Small intestine (tissue), 7 donors: Measurements from ENCODE around the gene GREB1. TPM values are rescaled to one million over a fixed set of nuclear protein-coding genes. Genes with fewer than 3 reads are reported as not detected.

Experiments
- DNase-seq, 2 donors: peaks; one replicate each; pipeline versions ENCODE4 v3.0.0 to v3.0.0-alpha.2; 2013
- FAIRE-seq: peaks from 2 replicates; lab custom pipeline; 2012; peaks lifted over from hg19 to GRCh38; lab: Jason Lieb, UNC
- H3K27ac ChIP-seq, 3 donors: one replicate each; pipeline ENCODE4 v1.5.1; 2013; ENCODE audit warnings: low read length in 2 of 3, mild to moderate bottlenecking in 2 of 3, control low read depth in 1 of 3, inconsistent platforms in 1 of 3, low read depth in 1 of 3, moderate library complexity in 1 of 3
- H3K27me3 ChIP-seq, 3 donors: one replicate each; pipeline ENCODE4 v1.6.1; 2013; ENCODE audit warnings: low read length in 3 of 3, inconsistent platforms in 1 of 3; ENCODE audit not compliant: control insufficient read depth in 3 of 3, insufficient read depth in 3 of 3
- H3K36me3 ChIP-seq, 3 donors: one replicate each; pipeline ENCODE4 v1.6.1; 2013; ENCODE audit warnings: low read length in 3 of 3, inconsistent platforms in 1 of 3, low read depth in 1 of 3, mild to moderate bottlenecking in 1 of 3, moderate library complexity in 1 of 3; ENCODE audit not compliant: control insufficient read depth in 3 of 3, insufficient read depth in 2 of 3
- H3K4me1 ChIP-seq, 3 donors: one replicate each; pipeline ENCODE4 v1.6.1; 2013; ENCODE audit warnings: low read length in 2 of 3, inconsistent platforms in 1 of 3, low read depth in 1 of 3, mild to moderate bottlenecking in 1 of 3, moderate library complexity in 1 of 3; ENCODE audit not compliant: control insufficient read depth in 3 of 3, insufficient read depth in 2 of 3
- H3K4me3 ChIP-seq, 3 donors: one replicate each; pipeline ENCODE4 v1.5.1; 2013; ENCODE audit warnings: low read length in 3 of 3, control low read depth in 1 of 3, inconsistent platforms in 1 of 3, low read depth in 1 of 3, mild to moderate bottlenecking in 1 of 3, moderate library complexity in 1 of 3
- H3K9me3 ChIP-seq, 2 donors: one replicate each; pipeline ENCODE4 v1.6.1; 2013; ENCODE audit warnings: low read depth in 1 of 2, low read length in 1 of 2; ENCODE audit not compliant: control insufficient read depth in 2 of 2, insufficient read depth in 1 of 2
- WGBS, 3 donors: extraction: QIAGEN DNeasy Blood & Tissue Kit; methylation state at CpG; one replicate each; pipeline ENCODE4 v1.1.7; 2013; 5-methylcytosine and 5-hydroxymethylcytosine counted together
- polyA plus RNA-seq, 4 donors: library from polyadenylated mRNA; stranded (reverse) in 3 of 4; unstranded in 1 of 4; fragments of 200-250 nt in 3 of 4; fragments of 120-200 nt in 1 of 4; gene quantifications; one replicate each; pipeline versions ENCODE4 v1.2.1 to v1.2.3, GENCODE V29; 2013
- donor health status: healthy with polysubstance abuse.
- donor health status: control.
- donor health status: control.
- donor health status: Bipolar disorder and iron deficiency.
- donor health status: healthy.

The GREB1 gene
- polyA plus RNA-seq, 4 donors = 0.76 to 1.8 (median 1.4) TPM; not detected in 1

GRCh38 chr2:11636593-11637295 lies 102.9 kb downstream of the GREB1 start:
- DNase-seq (no peak), FAIRE-seq (no peak)
- H3K27me3 ChIP-seq = no peaks in the 10 kb centered on the region
- WGBS, 3 donors = 68 to 75% (median 75%) methylated on average over 11 of the region's 11 CpGs
- no peak overlapping the region for H3K27ac ChIP-seq
- no peaks in the 10 kb centered on the region for H3K4me1 ChIP-seq
- no peak overlapping the region for H3K4me3 ChIP-seq
- H3K9me3 ChIP-seq = no peaks in the 10 kb centered on the region
- peaks cover 0 to 10% (median 0%) of the 10 kb centered on the region in 3 donors for H3K36me3 ChIP-seq

GRCh38 chr2:11637546-11637945 lies 103.7 kb downstream of the GREB1 start:
- Histone ChIP-seq H3K36me3 (peaks cover 0 to 10% (median 0%) of the 10 kb centered on the region in 3 donors), H3K9me3 (no peaks in the 10 kb centered on the region), H3K27ac (no peak overlapping the region), H3K27me3 (no peaks in the 10 kb centered on the region), H3K4me3 (no peak overlapping the region), H3K4me1 (no peaks in the 10 kb centered on the region)
- DNase-seq (no peak), FAIRE-seq (no peak)
- 82 to 92% (median 88%) methylated on average over 15 of the region's 15 CpGs for WGBS, 3 donors

- no peaks in the 10 kb centered on the region for H3K4me1 ChIP-seq
- 68 to 75% (median 71%) methylated on average over 4 to 5 of the region's 5 CpGs for WGBS, 3 donors
- peaks cover 0 to 10% (median 0%) of the 10 kb centered on the region in 3 donors for H3K36me3 ChIP-seq
- H3K9me3 ChIP-seq = no peaks in the 10 kb centered on the region
- FAIRE-seq (no peak), DNase-seq (no peak)
- no peak overlapping the region for H3K27ac ChIP-seq
- no peak overlapping the region for H3K4me3 ChIP-seq
- H3K27me3 ChIP-seq = no peaks in the 10 kb centered on the region
Measured at GRCh38 chr2:11639503-11639902, 105.7 kb downstream of the GREB1 start.

DNA sequence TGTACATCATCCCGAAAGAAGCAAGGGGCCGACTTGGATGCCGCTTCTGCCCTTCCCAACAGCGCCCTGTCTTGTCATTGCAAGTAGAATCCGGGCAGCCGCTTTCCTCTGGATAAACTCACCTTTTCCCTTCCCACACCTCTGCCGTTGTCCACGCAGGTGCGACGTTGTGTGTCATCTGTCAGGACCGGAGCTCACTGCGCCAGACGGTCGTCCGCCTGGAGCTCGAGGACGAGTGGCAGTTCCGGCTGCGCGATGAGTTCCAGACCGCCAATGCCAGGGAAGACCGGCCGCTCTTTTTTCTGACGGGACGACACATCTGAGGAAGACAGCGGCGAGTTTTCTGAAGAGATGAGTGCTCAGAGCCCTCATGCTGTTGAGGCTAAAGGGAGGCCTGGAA lies 106.3 kb downstream of the GREB1 start:
- Histone ChIP-seq H3K9me3 (no peaks in the 10 kb centered on the region), H3K4me1 (no peaks in the 10 kb centered on the region), H3K4me3 (no peak overlapping the region), H3K27ac (no peak overlapping the region), H3K36me3 (peaks cover 0 to 10% (median 0%) of the 10 kb centered on the region in 3 donors), H3K27me3 (no peaks in the 10 kb centered on the region)
- FAIRE-seq = no peak
- no peak for DNase-seq
- 93 to 95% (median 94%) methylated on average over 27 of the region's 27 CpGs for WGBS, 3 donors

DNA sequence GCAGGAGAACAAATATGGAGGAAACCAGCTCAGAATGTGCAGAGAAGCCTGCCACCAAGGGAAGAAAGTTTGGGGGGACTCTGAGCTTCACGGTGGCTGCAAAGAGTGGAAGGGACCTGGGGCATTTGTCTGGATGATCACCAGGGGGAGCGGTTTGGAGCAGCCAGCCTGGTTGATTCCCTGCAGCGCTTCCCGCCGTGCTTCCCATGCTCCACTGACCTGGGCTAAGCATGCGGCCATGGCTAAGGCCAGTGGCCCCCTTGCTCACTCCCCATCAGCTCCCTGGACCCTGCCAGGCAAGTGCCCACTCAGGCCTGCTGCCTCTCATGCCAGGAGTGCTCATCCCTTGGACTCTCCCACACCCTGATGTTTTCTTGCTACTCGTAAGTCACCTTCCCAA lies 109.1 kb downstream of the GREB1 start:
- DNase-seq (no peak), FAIRE-seq (no peak)
- Histone ChIP-seq H3K36me3 (peaks cover 0 to 6% (median 0%) of the 10 kb centered on the region in 3 donors), H3K9me3 (no peaks in the 10 kb centered on the region), H3K4me3 (no peak overlapping the region), H3K27ac (no peak overlapping the region), H3K4me1 (no peaks in the 10 kb centered on the region), H3K27me3 (no peaks in the 10 kb centered on the region)
- 74 to 77% (median 74%) methylated on average over 7 of the region's 7 CpGs for WGBS, 3 donors

DNA sequence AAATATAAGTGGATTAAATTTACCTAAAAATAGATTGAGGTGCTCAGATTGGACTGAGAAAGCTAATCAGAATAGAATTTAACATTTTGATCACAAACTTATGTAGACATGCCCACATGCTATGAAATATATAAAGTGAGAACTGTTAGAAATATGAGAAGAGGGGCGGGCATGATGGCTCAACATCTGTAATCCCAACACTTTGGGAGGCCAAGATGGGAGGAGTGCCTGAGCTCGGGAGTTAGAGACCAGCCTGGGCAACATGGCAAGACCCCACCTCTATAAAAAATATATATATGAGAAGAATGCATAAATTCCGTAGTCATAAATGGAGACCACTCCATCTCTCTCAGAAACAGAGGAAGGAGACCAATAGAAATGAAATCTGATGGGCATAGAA lies 110.4 kb downstream of the GREB1 start:
- FAIRE-seq = no peak

DNA sequence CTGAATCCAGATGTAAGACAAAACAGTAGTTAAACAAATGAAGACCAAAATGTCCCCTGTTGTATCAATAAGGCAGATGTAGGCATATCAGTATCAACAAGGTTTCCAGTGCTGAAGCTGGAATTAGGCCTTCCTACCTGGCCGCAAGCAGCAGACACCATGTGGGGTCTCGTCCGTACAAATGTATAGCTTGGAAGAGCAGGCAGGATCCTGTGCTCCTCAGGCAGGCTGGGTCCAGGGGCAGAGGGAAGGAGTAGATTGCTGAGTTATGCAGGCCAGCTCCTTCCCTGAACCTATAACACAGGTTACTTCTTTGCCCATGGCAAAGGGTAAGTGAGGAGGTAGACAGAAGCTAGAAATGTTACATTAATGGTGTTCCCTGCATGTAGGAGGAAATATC lies 112.7 kb downstream of the GREB1 start:
- FAIRE-seq (no peak), DNase-seq (no peak)
- WGBS, 3 donors = 93 to 96% (median 94%) methylated on average over 3 of the region's 3 CpGs
- Histone ChIP-seq H3K4me1 (no peaks in the 10 kb centered on the region), H3K27ac (no peak overlapping the region), H3K4me3 (no peak overlapping the region), H3K36me3 (no peaks in the 10 kb centered on the region), H3K27me3 (no peaks in the 10 kb centered on the region), H3K9me3 (no peaks in the 10 kb centered on the region)

More for the DNA sequence above, 110.4 kb downstream of the GREB1 start:
- Histone ChIP-seq H3K9me3 (no peaks in the 10 kb centered on the region), H3K27ac (no peak overlapping the region), H3K4me1 (no peaks in the 10 kb centered on the region), H3K27me3 (no peaks in the 10 kb centered on the region), H3K36me3 (peaks cover 0 to 6% (median 0%) of the 10 kb centered on the region in 3 donors), H3K4me3 (no peak overlapping the region)
- 75 to 83% (median 81%) methylated on average over 3 of the region's 3 CpGs for WGBS, 3 donors
- DNase-seq = no peak

GRCh38 chr2:11647834-11648600 lies 114.2 kb downstream of the GREB1 start:
- no peak for DNase-seq
- H3K27me3 ChIP-seq = no peaks in the 10 kb centered on the region

More at GRCh38 chr2:11647834-11648600, 114.2 kb downstream of the GREB1 start:
- FAIRE-seq = no peak
- Histone ChIP-seq H3K36me3 (no peaks in the 10 kb centered on the region), H3K4me1 (no peaks in the 10 kb centered on the region), H3K4me3 (no peak overlapping the region), H3K9me3 (no peaks in the 10 kb centered on the region), H3K27ac (no peak overlapping the region)
- 69 to 73% (median 70%) methylated on average over 7 of the region's 7 CpGs for WGBS, 3 donors
